Activated naive CD8-positive, alpha-beta T cell treated with anti-CD3 and anti-CD28 coated beads, Interleukin-2, amount 50 U/mL, for 16 hours (primary cell): ENCODE measurements around the gene OR1L4.

Experiments used
- DNase-seq: peaks from one replicate; pipeline ENCODE4 v3.0.0-alpha.2; 2020; ENCODE audit warnings: low read depth, low spot score

Gene OR1L4

DNA sequence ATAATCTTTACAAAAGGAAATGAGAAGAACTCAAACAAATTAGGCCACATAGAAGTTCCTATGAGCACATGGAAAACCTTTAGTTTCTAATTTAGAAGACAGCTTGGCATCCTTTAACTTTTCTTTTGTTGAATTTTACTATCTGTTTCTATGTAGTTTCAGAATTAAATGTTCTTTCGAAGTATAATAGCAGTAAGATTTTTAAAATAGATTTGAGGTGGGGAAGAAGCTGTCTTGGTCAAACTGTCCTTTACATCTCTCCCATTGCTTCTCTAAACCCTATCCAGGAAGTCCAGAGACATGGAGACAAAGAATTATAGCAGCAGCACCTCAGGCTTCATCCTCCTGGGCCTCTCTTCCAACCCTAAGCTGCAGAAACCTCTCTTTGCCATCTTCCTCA lies at the start of gene OR1L4:
TSS of gene OR1L4 (plus strand) at position 301 of the 400 bp plus-strand sequence. CDS start at position 301, 0 bp downstream.
- no peak for DNase-seq

DNA sequence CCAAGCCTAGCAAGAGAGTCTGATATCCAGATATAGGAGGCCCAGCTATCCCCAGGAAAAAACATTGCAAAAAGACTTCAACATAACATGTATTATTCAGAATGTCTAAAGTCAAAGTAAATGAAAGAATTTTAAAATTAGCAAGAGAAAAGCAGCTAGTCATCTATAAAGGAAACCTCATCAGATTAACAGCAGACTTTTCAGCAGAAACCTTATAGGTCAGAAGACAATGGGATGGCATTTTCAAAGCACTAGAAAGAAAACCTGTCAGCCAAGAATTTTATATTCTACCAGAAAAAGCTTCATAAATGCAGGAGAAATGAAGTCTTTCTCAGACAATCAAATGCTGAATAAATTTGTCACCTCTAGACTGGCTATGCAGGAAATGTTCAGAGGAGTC lies 38.9 kb upstream of the OR1L4 start:
- DNase-seq, result no peak

DNA sequence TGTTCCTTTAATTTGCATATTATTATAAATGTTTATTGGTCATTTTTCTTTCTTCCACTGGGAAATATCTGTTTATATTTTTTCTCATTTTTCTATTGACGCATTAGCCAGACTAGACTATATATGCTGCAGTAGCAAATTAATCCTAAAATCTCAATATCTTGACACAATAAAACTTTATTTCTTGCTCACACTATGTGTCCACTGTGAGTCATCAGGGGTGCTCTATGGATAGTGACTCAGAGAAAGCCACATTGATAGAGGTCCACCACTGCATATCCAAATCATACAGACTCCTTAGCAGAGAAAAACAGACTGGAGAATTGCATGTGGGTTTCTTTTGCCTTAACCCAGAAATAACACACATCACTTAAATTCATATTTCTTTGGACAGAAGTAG lies 28.1 kb upstream of the OR1L4 start:
- no peak for DNase-seq

DNA sequence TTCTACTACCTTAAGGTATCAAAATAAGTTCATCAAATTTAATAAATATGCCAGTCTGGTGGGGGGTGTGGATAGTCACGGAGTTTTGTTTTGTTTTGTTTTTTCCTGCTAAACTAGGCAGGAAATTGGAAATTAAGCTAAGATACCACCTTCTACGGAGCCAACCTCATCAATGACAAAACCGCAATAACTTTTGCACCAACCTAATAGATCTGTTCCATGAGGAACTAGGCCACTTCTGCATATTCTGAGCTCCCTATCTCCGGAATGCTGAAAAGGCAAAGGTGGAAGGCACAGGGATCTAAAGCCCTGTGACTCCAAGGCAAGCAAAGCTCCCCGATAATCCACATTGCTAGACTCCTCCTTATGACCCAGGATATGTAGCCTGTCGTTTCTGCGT lies 5.8 kb upstream of the OR1L4 start:
- DNase-seq, result no peak

DNA sequence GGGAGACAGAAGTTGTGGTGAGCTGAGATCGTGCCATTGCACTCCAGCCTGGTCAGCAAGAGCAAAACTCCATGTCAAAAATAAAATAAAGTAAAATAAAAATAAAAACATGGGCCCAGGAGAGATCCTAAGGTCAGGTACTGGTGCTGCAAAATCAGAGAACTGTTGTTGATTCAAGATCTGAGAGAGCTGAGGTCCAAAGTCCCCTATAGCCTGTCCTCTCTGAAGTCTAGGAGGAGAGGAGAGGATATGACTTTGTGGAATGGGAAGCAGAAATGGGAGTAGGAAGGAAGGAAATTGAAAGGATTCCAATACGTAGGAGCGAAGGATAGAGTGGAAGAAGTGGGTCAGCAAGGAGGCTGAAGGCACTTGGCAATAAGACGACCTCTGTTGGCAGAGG lies 4.6 kb upstream of the OR1L4 start:
- DNase-seq, result no peak

GRCh38 chr9:122742003-122742402 lies 18.2 kb downstream of the OR1L4 start, which contains the start of gene OR1L6:
OR1L6 (plus strand) TSS chr9:122742303; CDS start chr9:122749848, 7,545 bp downstream.
- no peak for DNase-seq

DNA sequence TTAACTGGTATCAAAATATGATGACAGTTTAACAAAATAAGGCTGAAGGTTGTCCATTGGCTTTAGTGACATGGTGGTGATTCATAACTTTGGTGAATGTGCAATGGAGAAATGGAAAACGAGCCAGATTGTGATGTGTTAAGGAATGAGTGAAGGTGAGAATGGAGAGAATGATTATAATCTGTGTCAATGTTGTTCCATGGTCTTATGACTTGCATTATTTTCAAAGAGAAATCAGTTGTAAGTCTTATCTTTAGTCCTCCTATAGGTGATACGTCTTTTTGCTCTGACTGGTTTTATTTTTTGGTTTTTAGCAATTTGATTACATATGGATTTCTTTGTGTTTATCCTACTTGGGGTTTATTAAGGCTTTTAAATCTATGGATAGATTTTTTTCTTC lies 31.0 kb downstream of the OR1L4 start:
- DNase-seq, result no peak

GRCh38 chr9:122767817-122768216 lies 44.0 kb downstream of the OR1L4 start:
- no peak for DNase-seq
